RWPE1 (cell line): ENCODE measurements around the gene NAV3.

ENCODE experiments used
- CTCF ChIA-PET: fragments of 350-600 bp; sonication (Branson Sonifier 250); formaldehyde crosslinking; extraction: SDS; loops from one replicate; lab custom pipeline; 2021; lab: Yijun Ruan, JAX
- POLR2A ChIA-PET: fragments of 400-600 bp; formaldehyde crosslinking; extraction: SDS; loops from one replicate; lab custom pipeline; 2020; ENCODE audit warnings: antibody characterized with exemption; ENCODE audit not compliant: low non-redundant PET; lab: Yijun Ruan, JAX
- DNase-seq: peaks from one replicate; pipeline ENCODE4 v3.0.0; 2012; ENCODE audit warnings: low spot score
- H3K27ac ChIP-seq: fragments of 450-650 bp; 2 replicates; pipeline ENCODE4 v1.5.1; 2017
- CTCF ChIP-seq: fragments of 450-650 bp; conservative IDR thresholded peaks from 2 replicates; pipeline ENCODE4 v1.5.1; 2017; ENCODE audit warnings: low read depth, mild to moderate bottlenecking

The NAV3 gene

GRCh38 chr12:77996670-77997069 is 166.0 kb downstream of the NAV3 start:
- POLR2A ChIA-PET: no interaction called here
- no peak for DNase-seq

GRCh38 chr12:77998236-77998786 is 167.6 kb downstream of the NAV3 start:
- ChIA-PET CTCF (interaction anchor here (0.6 kb wide), 1 partner anchor 133 kb away, joined by 3 read pairs; no protein-coding TSS in a partner anchor), POLR2A (no interaction called here)
- H3K27ac ChIP-seq: no peak overlapping the region
- DNase-seq: no peak
- TF ChIP-seq CTCF: no peak

More at GRCh38 chr12:77996670-77997069, 166.0 kb downstream of the NAV3 start:
- CTCF ChIA-PET: interaction anchor here (0.7 kb wide), 2 partner anchors 84 to 459 kb away, joined by 3 read pairs; no protein-coding TSS in a partner anchor
- no peak for TF ChIP-seq CTCF
- H3K27ac ChIP-seq: no peak overlapping the region

- CTCF ChIA-PET: interaction anchor here (0.6 kb wide), 2 partner anchors 965 to 1270 kb away, joined by 3 to 4 read pairs; no protein-coding TSS in a partner anchor
- POLR2A ChIA-PET: no interaction called here
- no peak overlapping the region for H3K27ac ChIP-seq
- DNase-seq: no peak
- TF ChIP-seq CTCF: no peak
These were observed 168.5 kb downstream of the NAV3 start for GRCh38 chr12:77999074-77999715.

- DNase-seq: no peak
- H3K27ac ChIP-seq: no peak overlapping the region
- CTCF ChIA-PET: interaction anchor here (0.6 kb wide), 1 partner anchor 117 kb away, joined by 6 read pairs; no protein-coding TSS in a partner anchor
- TF ChIP-seq CTCF: no peak
- POLR2A ChIA-PET: no interaction called here
These were observed 172.2 kb downstream of the NAV3 start for GRCh38 chr12:78002878-78003277.

GRCh38 chr12:78004249-78005093 is 173.8 kb downstream of the NAV3 start:
- H3K27ac ChIP-seq: no peak overlapping the region
- CTCF ChIA-PET: interaction anchor here (0.7 kb wide), 1 partner anchor 141 kb away, joined by 3 read pairs; no protein-coding TSS in a partner anchor
- TF ChIP-seq CTCF: no peak
- DNase-seq: no peak
- POLR2A ChIA-PET: no interaction called here

DNA sequence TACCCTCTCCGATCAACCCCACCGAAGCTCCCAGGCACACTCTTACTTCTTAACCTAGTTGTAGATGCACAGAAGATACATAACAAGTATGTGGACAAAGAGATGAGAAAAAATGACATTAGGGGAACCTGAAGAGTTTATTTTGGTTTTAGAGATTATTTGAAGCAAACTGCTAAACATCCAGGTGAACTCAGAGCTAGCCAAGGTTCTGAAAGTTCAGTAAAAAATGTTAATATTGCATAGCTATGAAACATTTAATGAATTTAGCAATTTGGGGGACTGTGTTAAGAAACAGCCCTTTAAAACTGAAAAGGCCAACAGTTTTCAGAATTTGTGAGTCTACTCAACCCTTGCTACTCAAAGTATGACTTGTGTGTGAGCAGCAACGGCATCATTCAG is 174.4 kb downstream of the NAV3 start:
- no peak for TF ChIP-seq CTCF
- H3K27ac ChIP-seq: no peak overlapping the region
- CTCF ChIA-PET: interaction anchor here (0.7 kb wide), 1 partner anchor 140 kb away, joined by 3 read pairs; no protein-coding TSS in a partner anchor
- POLR2A ChIA-PET: no interaction called here
- DNase-seq: no peak
